Measurements from ENCODE around the gene CGAS.
"Not testable (repeated sequence)": the region's sequence is repeated elsewhere in the genome, so short reads cannot be mapped to it uniquely, and the experiment has no call there.

CGAS gene

DNA sequence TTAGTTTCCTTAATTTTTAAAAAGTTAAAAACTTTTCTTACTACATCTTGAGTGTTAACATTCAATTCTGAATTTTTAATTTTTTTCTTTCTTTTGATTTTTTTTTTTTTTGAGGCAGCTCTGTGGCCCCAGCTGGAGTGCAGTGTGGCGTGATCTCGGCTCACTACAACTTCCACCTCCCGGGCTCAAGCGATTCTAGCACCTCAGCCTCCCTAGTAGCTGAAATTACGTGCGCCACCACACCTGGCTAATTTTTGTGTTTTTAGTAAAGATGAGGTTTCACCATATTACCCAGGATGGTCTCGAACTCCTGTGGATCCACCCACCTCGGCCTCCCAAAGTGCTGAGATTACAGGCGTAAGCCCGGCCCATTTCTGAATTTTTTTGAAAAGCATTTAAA lies 56.2 kb downstream of the CGAS start:
- DNase-seq (ENCODE audit: low spot score), result no peak

DNA sequence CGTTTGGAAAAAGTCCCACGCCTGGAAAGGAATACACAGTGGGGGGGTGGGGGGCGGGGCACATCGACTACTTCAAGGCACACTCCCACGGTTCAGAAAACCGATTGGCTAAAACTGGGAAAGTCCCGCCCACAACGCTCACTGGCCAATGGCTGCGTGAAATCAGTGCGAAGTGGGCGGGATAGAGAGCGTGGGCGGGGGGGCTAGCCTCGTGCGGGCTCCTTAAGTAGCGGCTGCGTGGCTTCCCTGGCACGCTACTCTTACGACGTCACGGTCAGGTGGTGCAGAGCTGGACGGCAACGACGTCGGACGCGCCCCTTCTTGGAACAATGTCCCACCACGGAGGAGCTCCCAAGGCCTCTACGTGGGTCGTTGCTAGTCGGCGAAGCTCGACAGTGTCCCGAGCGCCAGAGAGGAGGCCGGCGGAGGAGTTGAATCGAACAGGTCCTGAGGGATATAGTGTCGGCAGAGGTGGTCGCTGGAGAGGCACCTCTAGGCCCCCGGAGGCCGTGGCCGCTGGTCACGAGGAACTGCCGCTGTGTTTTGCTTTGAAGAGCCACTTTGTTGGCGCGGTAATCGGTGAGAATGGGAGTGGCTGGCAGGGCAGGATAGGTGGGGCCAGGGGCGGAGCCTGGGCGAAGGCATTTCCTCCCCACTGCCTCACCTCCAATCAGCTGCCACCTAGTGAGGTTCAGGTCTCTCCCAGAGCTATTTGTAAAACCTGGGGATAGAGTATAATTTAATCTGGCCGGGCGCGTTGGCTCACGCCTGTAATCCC lies 57.3 kb downstream of the CGAS start, which contains the start of gene DDX43:
Gene DDX43 (plus strand): TSS at position 252 of the 778 bp plus-strand sequence. CDS start 78 bp downstream, at position 330.
- peak; percentile 51 for DNase-seq (ENCODE audit: low spot score)

DNA sequence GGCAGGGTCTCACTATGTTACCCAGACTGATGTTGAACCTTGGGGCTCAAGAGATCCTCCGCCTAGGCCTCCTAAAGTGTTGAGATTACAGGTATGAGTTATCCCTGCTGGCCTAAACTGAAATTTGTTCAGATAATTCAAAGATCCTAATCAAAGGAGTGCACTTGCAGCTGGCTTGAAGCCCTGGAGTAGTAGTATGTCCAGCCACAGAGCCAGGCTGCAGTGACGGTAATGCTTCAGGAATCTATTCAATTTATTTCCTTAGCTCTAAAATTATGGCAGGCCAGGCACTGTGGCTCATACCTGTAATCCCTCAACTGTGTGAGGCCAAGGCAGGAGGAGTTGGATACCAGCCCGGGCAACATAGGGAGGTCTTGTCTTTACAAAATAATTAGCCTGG lies 58.8 kb downstream of the CGAS start:
- DNase-seq (ENCODE audit: low spot score), result no peak

DNA sequence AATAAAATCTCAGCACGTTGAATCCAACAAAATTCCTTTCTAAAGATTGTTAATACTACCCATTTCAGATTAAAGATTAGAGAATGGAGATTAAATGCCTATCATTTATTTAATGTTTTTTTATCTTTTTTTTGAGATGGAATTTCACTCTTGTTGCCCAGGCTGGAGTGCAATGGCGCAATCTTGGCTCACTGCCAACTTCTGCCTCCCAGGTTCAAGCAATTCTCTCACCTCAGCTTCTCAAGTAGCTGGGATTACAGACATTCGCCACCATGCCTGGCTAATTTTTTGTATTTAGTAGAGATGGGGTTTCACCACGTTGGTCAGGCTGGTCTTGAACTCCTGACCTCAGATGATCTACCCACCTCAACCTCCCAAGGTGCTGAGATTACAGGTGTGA lies 59.9 kb downstream of the CGAS start:
- not testable (repeated sequence) for DNase-seq (ENCODE audit: low spot score)

DNA sequence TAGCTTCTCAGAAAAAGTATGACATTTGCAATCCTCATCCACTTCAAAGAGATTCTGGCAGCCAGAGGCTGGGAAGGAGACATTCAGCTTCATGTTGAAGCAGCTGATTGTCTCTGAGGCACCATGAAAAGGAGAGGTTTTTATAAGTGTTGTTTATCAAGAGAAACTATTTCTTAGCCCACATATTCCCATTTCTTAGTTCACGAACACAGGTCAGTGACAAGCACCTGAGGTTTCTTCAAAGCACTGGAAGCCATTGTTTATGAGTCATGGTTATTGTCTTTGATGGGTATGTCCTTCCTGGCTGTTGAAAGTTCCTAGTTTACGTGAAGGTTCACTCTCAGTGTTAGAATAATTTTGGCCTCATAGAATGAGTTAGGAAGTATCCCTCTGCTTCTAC lies 60.4 kb downstream of the CGAS start:
- no peak for DNase-seq (ENCODE audit: low spot score)

DNA sequence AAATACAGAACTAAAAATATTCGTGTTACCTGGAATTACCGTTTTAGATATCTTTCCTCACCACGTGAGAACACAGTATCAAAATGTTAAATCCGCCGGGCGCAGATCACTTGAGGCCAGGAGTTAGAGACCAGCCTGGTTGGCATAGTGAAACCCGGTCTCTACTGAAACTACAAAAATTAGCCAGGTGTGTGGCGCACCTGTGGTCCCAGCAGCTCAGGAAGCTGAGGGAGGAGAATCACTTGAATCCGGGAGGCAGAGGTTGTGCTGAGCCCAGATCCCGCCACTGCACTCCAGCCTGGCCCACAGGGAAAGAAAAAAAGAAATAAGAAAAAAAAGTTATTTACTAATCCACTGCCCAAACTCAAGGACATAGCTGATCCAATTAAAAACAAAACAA lies 62.2 kb downstream of the CGAS start:
- no peak for DNase-seq (ENCODE audit: low spot score)

DNA sequence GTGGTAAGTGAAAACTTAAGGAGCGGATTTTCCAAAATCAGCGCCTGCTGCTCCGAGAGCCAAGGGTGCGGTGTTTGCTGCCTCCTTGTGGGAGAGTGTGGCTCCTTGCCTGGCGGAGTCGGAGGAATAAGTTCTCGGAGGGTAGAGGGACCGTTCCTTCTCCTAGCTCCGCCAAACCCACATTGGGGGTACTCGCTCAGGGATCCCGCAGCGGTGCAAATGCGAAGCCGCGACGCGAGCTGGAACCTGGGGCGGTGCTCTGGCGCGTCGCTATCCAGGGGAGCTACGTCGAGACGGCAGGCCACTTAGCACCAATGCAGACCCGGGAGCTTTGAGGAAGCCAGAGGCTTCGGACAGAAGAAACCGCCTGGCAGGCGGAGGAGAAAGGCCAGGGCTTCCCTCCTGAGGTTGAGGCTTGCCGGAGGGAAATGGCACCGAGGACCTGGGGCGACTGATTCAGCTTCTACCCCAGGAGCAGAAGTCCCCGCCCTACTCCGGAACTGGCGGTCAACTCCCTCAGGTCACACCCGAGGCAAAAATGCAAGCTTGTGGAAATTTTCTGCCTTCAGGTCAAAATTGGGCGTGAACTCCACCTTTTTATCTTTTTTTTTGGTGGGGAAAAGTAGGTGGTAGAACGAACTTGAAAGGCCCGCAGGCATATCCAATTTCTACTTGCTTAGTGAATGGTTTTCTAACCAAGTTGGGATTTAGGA lies 63.1 kb downstream of the CGAS start:
- DNase-seq (ENCODE audit: low spot score), result peak; percentile 35

DNA sequence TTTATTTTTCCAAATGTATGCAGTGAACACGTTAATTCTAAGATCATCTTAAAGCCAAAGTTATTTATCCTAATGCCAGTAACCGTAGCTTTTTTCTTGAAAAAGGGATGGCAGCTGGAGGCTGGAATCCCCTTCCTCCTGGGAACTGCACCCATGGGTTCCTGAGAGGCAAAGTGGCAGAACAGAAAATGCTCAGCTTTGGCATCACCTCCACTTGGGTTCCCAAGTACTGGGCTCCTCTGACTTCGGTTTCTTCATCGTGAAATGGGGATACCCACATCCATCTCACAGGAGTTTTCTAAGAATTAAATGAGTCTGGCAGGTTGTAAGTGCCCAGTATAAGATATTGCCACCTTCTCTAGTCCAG lies 63.7 kb downstream of the CGAS start:
- DNase-seq (ENCODE audit: low spot score), result no peak

DNA sequence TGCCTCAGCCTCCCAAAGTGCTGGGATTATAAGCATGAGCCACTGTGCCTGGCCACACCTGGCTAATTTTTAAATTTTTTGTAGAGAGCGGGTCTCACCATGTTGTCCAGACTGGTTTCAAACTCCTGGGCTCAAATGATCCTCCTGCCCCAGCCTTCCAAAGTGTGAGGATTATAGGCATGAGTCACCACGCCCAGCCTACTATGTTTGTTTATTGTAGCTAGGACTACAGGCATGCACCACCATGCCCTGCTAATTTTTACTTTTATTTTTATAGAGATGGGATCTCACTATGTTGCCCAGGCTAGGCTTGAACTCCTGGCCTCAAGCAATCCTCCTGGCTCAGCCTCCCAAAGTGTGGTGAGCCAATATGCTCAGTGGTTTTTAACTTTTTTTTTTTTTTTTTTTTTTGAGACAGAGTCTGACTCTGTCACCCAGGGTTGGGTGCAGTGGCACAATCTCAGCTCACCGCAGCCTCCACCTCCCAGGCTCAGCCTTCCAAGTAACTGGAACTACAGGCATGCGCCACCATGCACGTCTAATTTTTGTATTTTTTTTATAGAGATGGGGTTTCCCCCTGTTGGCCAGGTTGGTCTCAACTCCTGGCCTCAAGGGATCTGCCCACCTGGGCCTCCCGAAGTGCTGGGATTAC lies 69.5 kb downstream of the CGAS start:
- DNase-seq (ENCODE audit: low spot score), result no peak

DNA sequence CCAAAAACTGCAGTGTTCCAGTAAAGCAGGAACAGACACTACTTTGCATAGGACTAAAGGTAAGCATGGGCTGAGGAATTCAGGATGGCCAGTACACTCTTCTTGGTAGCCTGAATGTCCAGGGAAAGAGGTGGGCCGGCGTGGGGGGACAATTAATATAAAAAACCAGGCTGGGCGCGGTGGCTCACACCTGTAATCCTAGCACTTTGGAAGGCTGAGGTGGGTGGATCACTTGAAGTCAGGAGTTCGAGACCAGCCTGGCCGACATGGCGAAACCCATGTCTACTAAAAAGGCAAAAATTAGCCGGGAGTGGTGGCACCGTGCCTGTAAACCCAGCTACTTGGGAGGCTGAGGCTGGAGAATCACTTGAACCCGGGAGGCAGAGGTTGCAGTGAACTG lies 70.6 kb downstream of the CGAS start:
- not testable (repeated sequence) for DNase-seq (ENCODE audit: low spot score)

DNA sequence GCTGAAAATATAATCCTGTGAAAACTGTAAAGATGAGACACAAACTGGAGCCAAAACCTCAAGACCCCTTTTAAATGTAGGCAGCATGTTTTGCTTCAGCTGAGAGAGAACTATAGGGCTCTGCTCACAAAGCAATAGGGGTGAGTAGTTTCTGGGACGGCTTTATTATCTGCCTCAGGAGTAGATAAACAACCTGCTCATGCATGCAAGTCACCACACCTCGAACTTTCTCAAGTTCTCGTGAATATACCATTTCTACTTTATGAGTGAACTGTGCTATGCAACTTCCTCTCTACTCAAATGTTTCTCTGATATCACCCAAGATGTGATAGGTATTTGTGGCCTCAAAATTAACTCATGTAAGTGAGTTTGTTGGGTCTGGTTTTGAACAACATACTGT lies 74.9 kb downstream of the CGAS start:
- no peak for DNase-seq (ENCODE audit: low spot score)

DNA sequence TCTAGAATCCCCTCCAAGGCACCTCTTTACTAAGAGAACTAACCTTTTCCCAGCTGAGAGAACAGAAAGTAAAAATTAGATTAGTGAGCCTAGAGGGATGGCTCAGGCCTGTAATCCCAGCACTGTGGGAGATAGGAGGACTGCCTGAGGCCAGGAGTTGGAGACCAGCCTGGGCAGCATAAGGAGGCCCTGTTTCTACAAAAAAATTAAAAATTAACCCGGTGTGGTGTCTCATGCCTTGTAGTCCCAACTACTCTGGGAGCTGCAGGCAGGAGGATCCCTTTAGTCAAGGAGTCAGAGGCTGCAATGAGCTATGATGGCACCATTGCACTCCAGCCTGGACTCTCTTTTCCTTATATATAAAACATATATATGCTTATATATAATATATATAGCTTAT lies 76.9 kb downstream of the CGAS start:
- DNase-seq (ENCODE audit: low spot score), result no peak
